Activated gamma-delta T cell (primary cell): Measurements from ENCODE around the gene IRF8.

ENCODE experiments used
- DNase-seq: peaks from one replicate; lab custom pipeline; 2025; lab: John Stamatoyannopoulos, UW

The IRF8 gene

GRCh38 chr16:85956426-85956825 is 57.5 kb downstream of the IRF8 start:
- DNase-seq: no peak

GRCh38 chr16:85958731-85959130 is 59.8 kb downstream of the IRF8 start:
- no peak for DNase-seq

DNA sequence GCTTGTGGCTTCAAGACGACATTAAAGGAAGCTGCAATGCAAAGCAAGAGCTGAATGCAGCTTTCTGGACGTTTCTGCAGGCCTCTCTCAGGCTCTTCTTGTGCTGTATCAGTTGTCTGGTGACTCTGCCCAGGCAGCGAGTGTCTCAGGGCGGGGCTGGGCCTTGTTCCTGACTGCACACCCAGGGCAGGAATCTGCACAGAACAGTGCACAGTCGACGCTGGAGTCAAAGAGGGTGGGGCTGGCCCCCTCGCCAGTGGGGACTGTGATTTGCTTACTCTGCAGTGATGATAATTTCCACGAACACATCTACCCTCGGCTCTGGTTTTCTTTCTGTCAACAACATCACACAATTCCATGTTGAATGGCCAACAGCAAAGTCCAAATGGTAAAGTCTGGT is 60.7 kb downstream of the IRF8 start:
- DNase-seq: no peak

DNA sequence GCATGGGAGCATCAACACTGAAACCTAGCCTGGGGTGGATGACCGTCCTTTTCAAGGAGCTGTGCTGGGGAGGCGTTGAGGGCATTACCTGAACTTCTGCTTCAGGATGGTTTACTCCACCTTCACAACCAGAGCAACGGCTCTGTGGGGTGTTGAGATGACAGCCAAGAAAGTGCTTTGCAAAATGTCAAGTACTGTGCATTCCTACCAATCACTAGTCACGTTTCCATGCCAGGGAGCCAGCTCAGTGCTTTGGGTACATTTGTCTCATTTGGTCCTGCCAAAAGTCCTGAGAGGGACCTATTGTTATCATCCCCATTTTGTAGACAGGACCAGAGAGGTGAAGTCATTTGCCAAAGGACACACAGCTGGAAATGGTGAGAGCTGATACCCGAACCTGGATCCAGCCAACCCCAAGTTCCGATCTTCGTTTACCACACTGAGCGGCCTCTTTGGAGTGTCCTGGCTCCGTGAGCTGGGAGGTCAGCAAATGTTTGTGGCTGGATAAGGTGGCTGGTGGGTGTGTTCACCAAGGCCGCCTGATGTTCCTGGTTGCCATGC is 61.6 kb downstream of the IRF8 start:
- DNase-seq: no peak

DNA sequence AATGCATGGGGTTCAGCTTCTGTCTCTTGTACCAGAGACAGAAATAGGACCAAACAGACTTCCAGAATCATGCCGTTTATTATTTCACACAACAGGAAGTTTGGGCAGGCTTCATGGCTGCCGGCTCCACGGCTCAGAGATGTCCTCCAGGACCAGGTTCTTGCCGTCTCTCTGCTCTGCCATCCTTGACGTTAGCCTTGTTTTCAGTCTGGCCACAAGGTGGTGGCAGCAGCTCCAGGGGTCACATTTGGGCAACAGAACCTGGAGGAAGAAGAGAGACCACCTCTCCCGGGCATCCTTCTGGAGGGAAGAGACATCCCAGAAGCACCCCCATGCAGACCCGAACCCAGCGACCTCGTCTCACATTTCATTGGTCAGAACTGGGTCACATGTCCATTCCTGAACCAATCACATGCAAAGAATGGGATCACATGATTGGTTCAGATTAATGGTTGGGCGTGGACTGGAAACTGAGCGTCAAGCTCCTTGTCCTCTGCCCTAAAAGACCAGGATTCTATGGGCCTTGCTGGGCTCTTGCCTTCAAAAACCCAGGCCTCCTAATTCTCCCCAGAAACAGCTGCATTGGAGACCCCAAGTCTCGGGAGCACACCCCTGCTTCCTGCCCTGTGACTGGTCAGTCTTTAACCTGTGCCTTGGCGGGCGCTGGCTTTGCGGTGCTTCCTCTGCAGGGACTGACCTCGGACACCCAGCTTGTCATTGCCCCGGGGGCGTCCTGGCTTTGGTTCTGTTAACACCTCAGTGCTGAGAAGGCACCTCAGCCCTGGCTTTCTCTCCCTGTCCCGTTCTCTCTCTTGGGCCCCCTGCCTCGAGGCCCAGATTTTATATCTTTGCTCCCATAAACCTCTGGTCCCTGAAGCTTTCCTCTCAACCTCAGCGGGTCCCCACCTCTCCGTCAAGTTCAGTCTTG is 63.3 kb downstream of the IRF8 start:
- no peak for DNase-seq

DNA sequence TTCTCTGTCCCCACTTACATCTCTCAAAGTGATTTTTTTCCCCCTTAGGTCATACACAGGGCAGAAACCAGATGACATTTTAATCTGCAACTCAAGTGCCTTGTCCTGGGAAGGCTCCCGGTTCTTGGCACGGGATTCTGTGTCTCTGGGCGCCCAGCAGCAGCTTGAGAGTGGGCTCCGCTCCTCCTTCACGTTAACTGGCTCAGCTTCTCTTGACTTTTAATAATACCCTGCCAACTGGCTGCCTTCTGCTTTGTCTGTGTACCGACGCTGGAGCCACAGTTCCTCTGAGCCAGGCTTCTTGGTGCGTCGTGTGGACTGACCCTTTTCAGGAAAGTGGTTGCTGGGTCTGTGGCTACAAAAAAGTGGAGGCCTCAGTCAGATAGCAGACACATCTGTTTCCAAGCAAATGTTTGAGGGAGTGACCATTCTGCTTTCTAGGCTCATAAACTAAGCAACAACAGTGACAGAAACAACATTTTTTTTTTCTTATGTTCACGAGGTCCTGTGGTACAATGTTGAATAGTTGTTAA is 64.9 kb downstream of the IRF8 start:
- no peak for DNase-seq

DNA sequence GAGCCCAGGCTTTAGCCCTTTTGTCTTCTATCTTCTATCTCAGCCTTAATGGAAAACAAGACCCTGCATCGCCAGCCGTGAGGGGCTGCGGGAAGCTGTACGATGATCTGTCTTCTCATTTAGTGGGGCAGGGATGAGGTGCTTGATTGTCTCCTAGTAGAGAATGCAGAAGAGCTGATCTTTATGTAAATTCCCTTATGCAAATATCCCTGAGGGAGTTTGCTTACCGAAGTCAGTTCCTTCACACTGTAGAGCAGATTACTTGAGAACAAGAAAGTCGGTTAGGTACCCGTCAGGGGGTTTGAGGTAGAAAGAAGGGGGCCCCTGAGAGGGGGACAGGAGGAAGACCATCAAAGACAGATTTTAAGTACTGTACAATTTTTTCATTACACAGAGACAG is 66.2 kb downstream of the IRF8 start:
- no peak for DNase-seq

DNA sequence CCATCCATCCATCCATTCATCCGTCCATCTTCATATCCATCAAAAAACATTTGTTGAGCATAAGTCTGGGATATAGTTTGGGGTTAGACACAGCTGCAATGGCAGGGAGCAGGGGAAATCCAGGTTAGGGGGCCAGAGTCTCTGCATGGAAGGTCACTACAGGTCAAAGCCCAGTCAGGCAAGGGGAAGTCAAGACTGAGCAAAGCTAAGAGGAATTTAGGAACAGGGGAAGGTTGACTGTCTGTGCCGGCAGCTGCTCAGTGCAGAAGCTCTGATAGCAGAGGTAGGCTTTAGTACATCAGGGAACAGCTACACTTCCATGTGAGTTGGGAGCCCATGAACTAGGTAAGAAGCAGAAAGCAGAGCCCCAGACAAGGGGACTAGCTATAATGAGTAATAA is 68.1 kb downstream of the IRF8 start:
- no peak for DNase-seq

DNA sequence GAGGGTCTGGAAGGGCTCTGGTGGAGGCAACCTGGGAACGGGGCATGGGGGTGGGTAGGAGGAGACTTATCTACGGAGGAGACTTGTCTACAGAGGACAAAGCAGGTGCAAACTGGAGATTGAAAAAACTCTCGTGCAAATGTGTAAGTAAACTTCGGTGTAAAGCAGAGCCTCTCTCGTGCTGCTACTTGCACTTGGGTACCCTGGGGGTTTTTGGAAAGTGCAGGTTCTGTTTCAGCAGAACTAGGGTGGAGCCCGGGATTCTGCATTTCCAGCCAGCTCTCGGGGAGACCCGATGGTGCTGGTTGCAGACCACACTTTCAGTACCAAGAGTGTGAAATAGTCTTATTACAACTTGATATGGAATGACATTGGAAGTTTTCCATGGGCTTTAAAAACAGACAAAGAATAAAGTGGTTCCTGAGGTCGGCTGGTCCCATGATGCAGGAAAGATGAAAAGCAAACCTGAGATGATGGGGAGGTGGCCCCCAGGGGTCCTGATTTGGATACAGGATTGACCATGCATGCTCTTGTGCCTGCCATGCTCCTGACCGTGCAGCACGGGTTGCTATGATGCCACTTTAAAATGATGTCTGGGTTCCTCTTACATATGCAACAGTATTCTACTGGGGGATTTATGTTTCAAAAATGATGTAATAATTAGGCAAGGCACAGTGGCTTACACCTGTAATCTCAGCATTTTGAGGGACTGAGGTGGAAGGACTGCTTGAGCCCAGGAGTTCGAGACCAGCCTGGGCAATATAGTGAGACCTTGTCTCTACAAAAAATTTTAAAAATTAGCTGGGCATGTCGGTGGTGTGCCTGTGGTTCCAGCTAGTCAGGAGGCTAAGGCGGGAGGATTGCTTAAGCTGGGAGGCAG is 69.3 kb downstream of the IRF8 start:
- no peak for DNase-seq

- DNase-seq: no peak
Observed at GRCh38 chr16:85969159-85969558, 70.2 kb downstream of the IRF8 start.

- no peak for DNase-seq
Observed at GRCh38 chr16:85969591-85969990, 70.6 kb downstream of the IRF8 start.

GRCh38 chr16:85970016-85970733 is 71.2 kb downstream of the IRF8 start:
- DNase-seq: no peak

DNA sequence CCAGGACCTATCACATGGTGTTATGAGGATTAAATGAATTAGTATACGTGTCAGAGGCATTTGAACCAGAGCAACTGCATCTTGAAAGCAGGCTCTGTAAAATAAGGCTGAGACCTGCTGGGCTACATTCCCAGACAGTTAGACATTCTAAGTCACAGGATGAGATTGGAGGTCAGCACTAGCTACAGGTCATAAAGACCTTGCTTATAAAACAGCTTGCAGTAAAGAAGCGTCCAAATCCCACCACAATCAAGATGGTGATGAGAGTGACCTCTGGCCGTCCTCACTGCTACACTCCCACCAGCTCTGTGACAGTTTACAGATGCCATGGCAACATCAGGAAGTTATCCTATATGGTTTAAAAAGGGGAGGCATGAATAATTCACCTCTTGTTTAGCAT is 71.8 kb downstream of the IRF8 start:
- no peak for DNase-seq
